ENCODE results near the gene CAMK2G. TPM values are rescaled to one million over a fixed set of nuclear protein-coding genes. Genes with fewer than 3 reads are reported as not detected.

The CAMK2G gene
- total RNA-seq, 4 donors from 2014 or later = 34.7 to 159 (median 110) TPM

GRCh38 chr10:73888514-73888913 lies 14.2 kb upstream of the CAMK2G start:
- Histone ChIP-seq H3K36me3 (no peaks in the 10 kb centered on the region), H3K27me3 (no peaks in the 10 kb centered on the region), H3K9me3 (no peaks in the 10 kb centered on the region), H3K27ac (peak overlapping the region in 3 of 4 donors; percentile 26 to 79 (median 45)), H3K4me3 (no peak overlapping the region), H3K4me1 (peaks cover 0 to 32% (median 7%) of the 10 kb centered on the region in 4 donors)
- DNase-seq = no peak
- TF ChIP-seq CTCF (IDR thresholded peaks at IDR 0.05) (no peak), POLR2A (IDR thresholded peaks at IDR 0.05) (no peak)

GRCh38 chr10:73887294-73888039 lies 13.1 kb upstream of the CAMK2G start:
- Histone ChIP-seq H3K27ac (peak overlapping the region; percentile 40 to 79 (median 56)), H3K4me3 (no peak overlapping the region), H3K36me3 (no peaks in the 10 kb centered on the region)

DNA sequence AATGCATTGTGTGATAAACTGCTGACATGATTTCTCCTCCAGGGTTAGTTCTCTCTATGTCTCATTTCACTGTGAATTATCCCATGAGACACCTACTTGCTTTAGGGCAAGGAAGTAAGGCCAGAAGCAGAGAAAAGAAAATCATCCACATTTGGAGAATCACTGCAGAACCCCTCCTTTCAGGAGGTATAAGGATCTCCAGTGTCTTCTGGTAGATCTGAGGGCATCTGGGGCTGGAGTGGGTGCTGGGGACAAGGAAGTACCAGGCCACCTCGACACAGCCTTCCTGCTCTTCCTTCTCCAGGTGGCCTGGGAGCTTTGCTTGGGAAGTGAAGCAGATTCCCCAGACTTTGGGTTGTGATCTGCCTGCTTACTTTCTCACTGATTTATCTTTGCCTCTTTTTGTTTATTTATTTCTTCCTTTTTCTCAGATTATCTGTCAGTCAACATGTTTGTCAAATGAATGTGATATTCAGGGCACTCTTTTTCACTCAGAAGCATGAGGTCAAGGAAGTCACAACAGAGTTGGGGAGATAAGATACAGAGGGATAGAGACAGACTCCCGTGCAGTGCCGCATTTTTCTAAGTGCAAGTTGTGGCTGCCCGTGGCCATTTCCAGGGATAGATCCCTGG lies 12.4 kb upstream of the CAMK2G start:
- Histone ChIP-seq H3K27ac (peak overlapping the region; percentile 40 to 79 (median 56)), H3K4me1 (peaks cover 0 to 32% (median 7%) of the 10 kb centered on the region in 4 donors), H3K9me3 (no peaks in the 10 kb centered on the region), H3K4me3 (no peak overlapping the region), H3K36me3 (no peaks in the 10 kb centered on the region), H3K27me3 (no peaks in the 10 kb centered on the region)
- TF ChIP-seq CTCF (IDR thresholded peaks at IDR 0.05) = no peak
- TF ChIP-seq POLR2A (IDR thresholded peaks at IDR 0.05) = no peak
- DNase-seq = no peak

More at GRCh38 chr10:73887294-73888039, 13.1 kb upstream of the CAMK2G start:
- Histone ChIP-seq H3K9me3 (no peaks in the 10 kb centered on the region), H3K4me1 (peaks cover 0 to 32% (median 7%) of the 10 kb centered on the region in 4 donors), H3K27me3 (no peaks in the 10 kb centered on the region)
- TF ChIP-seq POLR2A (IDR thresholded peaks at IDR 0.05) (no peak), CTCF (IDR thresholded peaks at IDR 0.05) (no peak)
- peak in 2 of 3 donors; percentile 62 to 63 for DNase-seq

DNA sequence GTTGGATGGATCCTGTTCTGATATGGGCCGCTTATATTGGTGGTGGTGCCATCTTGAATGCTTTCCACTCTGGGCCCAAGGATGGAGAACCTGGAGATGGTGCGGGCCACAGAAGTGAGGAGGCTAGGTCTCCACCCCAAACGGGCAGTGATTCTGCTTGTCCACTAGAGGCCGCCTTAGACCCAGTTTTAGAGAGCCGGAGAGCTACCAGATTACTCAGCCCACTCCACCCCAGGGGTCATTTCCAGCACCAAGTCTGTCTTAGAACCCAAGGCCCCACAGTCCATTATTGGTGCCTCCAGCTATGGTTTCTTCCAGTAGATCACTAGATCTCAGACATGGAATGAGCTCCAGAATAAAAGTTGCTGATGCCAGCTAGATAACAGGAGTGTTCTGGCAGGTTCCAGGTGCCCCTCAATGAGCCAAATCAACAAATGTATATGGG lies 11.8 kb upstream of the CAMK2G start:
- Histone ChIP-seq H3K27ac (peak overlapping the region in 3 of 4 donors; percentile 29 to 79 (median 45)), H3K36me3 (no peaks in the 10 kb centered on the region), H3K4me3 (no peak overlapping the region), H3K4me1 (peaks cover 0 to 32% (median 7%) of the 10 kb centered on the region in 4 donors), H3K9me3 (no peaks in the 10 kb centered on the region), H3K27me3 (no peaks in the 10 kb centered on the region)
- DNase-seq = peak; percentile 52 to 81 (median 67)
- no peak for TF ChIP-seq POLR2A (IDR thresholded peaks at IDR 0.05)
- peak; percentile 82 to 91 (median 86) for TF ChIP-seq CTCF (IDR thresholded peaks at IDR 0.05)

DNA sequence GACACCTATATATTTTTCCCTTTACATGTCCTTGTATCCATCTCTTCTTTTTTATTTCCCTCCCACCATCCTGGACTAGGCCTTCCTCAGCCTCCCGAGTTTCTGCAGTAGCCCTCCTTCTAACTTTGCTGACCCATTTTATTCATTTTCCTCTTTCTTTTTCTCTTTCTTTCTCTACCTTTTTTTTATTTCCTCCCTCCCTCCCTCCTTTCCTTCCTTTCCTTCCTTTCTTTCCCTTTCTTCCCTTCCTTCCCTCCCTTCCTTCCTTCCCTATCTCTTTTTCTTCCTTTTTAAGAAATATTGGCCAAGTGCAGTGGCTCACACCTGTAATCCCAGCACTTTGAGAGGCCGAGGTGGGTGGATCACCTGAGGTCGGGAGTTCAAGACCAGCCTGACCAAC lies 9.7 kb upstream of the CAMK2G start:
- Histone ChIP-seq H3K27me3 (no peaks in the 10 kb centered on the region), H3K27ac (no peak overlapping the region), H3K4me1 (peaks cover 0 to 36% (median 7%) of the 10 kb centered on the region in 4 donors), H3K4me3 (no peak overlapping the region), H3K9me3 (no peaks in the 10 kb centered on the region), H3K36me3 (no peaks in the 10 kb centered on the region)
- TF ChIP-seq POLR2A (IDR thresholded peaks at IDR 0.05) (no peak), CTCF (IDR thresholded peaks at IDR 0.05) (no peak)
- DNase-seq = no peak

Measured in Peyer's patch (tissue), 4 donors.